CD8-positive, alpha-beta memory T cell (primary cell): ENCODE data around the gene KDM2A. TPM values are rescaled to one million over a fixed set of nuclear protein-coding genes. Genes with fewer than 3 reads are reported as not detected.
A peak's percentile ranks its signal among the peaks of the same experiment; 100 is the strongest.
"Not testable (repeated sequence)": the region's sequence is repeated elsewhere in the genome, so short reads cannot be mapped to it uniquely, and the experiment has no call there.

Experiments used
- CTCF ChIA-PET: fragments of 350-600 bp; sonication (Branson Sonifier 250); formaldehyde crosslinking; loops from one replicate; lab custom pipeline; 2021; ENCODE audit warnings: antibody characterized with exemption; lab: Charles Lee
- POLR2A ChIA-PET: fragments of 350-600 bp; sonication (Branson Sonifier 250); formaldehyde crosslinking; loops from one replicate; lab custom pipeline; 2021; ENCODE audit warnings: antibody characterized with exemption; lab: Charles Lee
- DNase-seq, 5 donors: peaks; one replicate each; pipeline versions ENCODE4 v3.0.0 to v3.0.0-alpha.2; 2020 to 2022; ENCODE audit warnings: mixed read lengths in 1 of 5
- H3K27ac ChIP-seq: one replicate; pipeline ENCODE4 v1.7.0; 2013; ENCODE audit warnings: low read depth, mild to moderate bottlenecking, low read length, moderate library complexity
- H3K27me3 ChIP-seq: 2 replicates; pipeline ENCODE4 v1.7.0; 2013; ENCODE audit warnings: low read length, mild to moderate bottlenecking; ENCODE audit not compliant: insufficient read depth, poor library complexity, severe bottlenecking
- H3K36me3 ChIP-seq: 2 replicates; pipeline ENCODE4 v1.7.0; 2013; ENCODE audit warnings: mild to moderate bottlenecking, low read length, moderate library complexity; ENCODE audit not compliant: insufficient read depth
- H3K4me1 ChIP-seq: 2 replicates; pipeline ENCODE4 v1.7.0; 2013; ENCODE audit warnings: mild to moderate bottlenecking, low read length, moderate library complexity; ENCODE audit not compliant: insufficient read depth
- H3K4me3 ChIP-seq: 2 replicates; pipeline ENCODE4 v1.7.0; 2013; ENCODE audit warnings: mild to moderate bottlenecking, low read length
- H3K9me3 ChIP-seq: 2 replicates; pipeline ENCODE4 v1.7.0; 2013; ENCODE audit warnings: mild to moderate bottlenecking, low read length
- H3K27ac Mint-ChIP-seq, 8 donors: one replicate each; pipeline ENCODE4 v1.8.0; 2020 to 2021; ENCODE audit warnings: mixed read lengths in 8 of 8, mild to moderate bottlenecking in 6 of 8, inconsistent platforms in 3 of 8, moderate library complexity in 3 of 8
- H3K27me3 Mint-ChIP-seq, 2 donors: one replicate each; pipeline ENCODE4 v1.8.0; 2020 to 2021; ENCODE audit warnings: mixed read lengths in 2 of 2, mild to moderate bottlenecking in 1 of 2, moderate library complexity in 1 of 2
- H3K36me3 Mint-ChIP-seq, 3 donors: one replicate each; pipeline ENCODE4 v1.8.0; 2020 to 2021; ENCODE audit warnings: mixed read lengths in 3 of 3, inconsistent platforms in 1 of 3, mild to moderate bottlenecking in 1 of 3
- H3K4me1 Mint-ChIP-seq, 3 donors: one replicate each; pipeline ENCODE4 v1.8.0; 2020 to 2021; ENCODE audit warnings: mixed read lengths in 3 of 3, inconsistent platforms in 1 of 3, mild to moderate bottlenecking in 1 of 3
- H3K4me3 Mint-ChIP-seq, 7 donors: one replicate each; pipeline ENCODE4 v1.8.0; 2020 to 2021; ENCODE audit warnings: mixed read lengths in 7 of 7, mild to moderate bottlenecking in 6 of 7, moderate library complexity in 4 of 7, inconsistent platforms in 2 of 7
- H3K9me3 Mint-ChIP-seq, 5 donors: one replicate each; pipeline ENCODE4 v1.8.0; 2020 to 2022; ENCODE audit warnings: mixed read lengths in 5 of 5, mild to moderate bottlenecking in 3 of 5, moderate library complexity in 2 of 5, inconsistent platforms in 1 of 5
- polyA plus RNA-seq: library from polyadenylated mRNA; unstranded; fragments of 300-500 nt; fragmentation: Illumina TruSeq; gene quantifications from one replicate; pipeline ENCODE4 v1.2.3, GENCODE V29; 2021
- total RNA-seq, 2 experiments: library from RNA; stranded (reverse); gene quantifications; one replicate each; pipeline ENCODE4 v1.2.3, GENCODE V29; 2021

The KDM2A gene
- total and polyA plus RNA-seq, 3 experiments from 2014 or later, result 20.4 to 107 (median 101) TPM

- Mint-ChIP-seq H3K4me1 (peaks cover 18 to 56% (median 32%) of the 10 kb centered on the region in 3 donors), H3K27ac (peak overlapping the region in 3 of 8 donors; percentile 61 to 90 (median 67)), H3K27me3 (peaks cover 0 to 4% of the 10 kb centered on the region in 2 donors), H3K4me3 (peak overlapping the region in 1 of 7 donors; percentile 16), H3K9me3 (no peaks in the 10 kb centered on the region), H3K36me3 (peaks cover 14 to 76% (median 24%) of the 10 kb centered on the region in 3 donors)
- Histone ChIP-seq H3K27me3 (no peaks in the 10 kb centered on the region), H3K36me3 (peaks cover 62% of the 10 kb centered on the region), H3K4me1 (peaks cover 20% of the 10 kb centered on the region), H3K4me3 (no peak overlapping the region), H3K27ac (no peak overlapping the region), H3K9me3 (no peaks in the 10 kb centered on the region)
- ChIA-PET POLR2A (interaction anchor here (3.0 kb wide), 1 partner anchor 14 kb away, joined by 15 read pairs; no protein-coding TSS in a partner anchor), CTCF (interaction anchor here (2.2 to 2.7 kb wide), 2 partner anchors 8 to 63 kb away, joined by 8 to 24 read pairs; no protein-coding TSS in a partner anchor)
- peak in 1 of 5 donors; percentile 19 for DNase-seq
Observed at GRCh38 chr11:67254798-67255197, 135.7 kb downstream of the KDM2A start.

GRCh38 chr11:67255353-67255752 is 136.3 kb downstream of the KDM2A start:
- Histone ChIP-seq H3K36me3 (peaks cover 56% of the 10 kb centered on the region), H3K9me3 (no peaks in the 10 kb centered on the region), H3K27me3 (no peaks in the 10 kb centered on the region), H3K27ac (no peak overlapping the region), H3K4me1 (peaks cover 20% of the 10 kb centered on the region), H3K4me3 (no peak overlapping the region)
- Mint-ChIP-seq H3K4me1 (peaks cover 19 to 56% (median 32%) of the 10 kb centered on the region in 3 donors), H3K4me3 (no peak overlapping the region), H3K36me3 (peaks cover 14 to 70% (median 23%) of the 10 kb centered on the region in 3 donors), H3K27me3 (peaks cover 0 to 4% of the 10 kb centered on the region in 2 donors), H3K27ac (peak overlapping the region in 5 of 8 donors; percentile 51 to 86 (median 67)), H3K9me3 (no peaks in the 10 kb centered on the region)
- ChIA-PET POLR2A (interaction anchor here (1.1 kb wide), 1 partner anchor 16 kb away, joined by 3 read pairs; no protein-coding TSS in a partner anchor), CTCF (interaction anchor here (1.7 kb wide), 1 partner anchor 9 kb away, joined by 4 read pairs; no protein-coding TSS in a partner anchor)
- DNase-seq, result peak in 1 of 5 donors; percentile 42

- H3K27ac Mint-ChIP-seq, result peak overlapping the region in 5 of 8 donors; percentile 51 to 86 (median 67)
- Histone ChIP-seq H3K27me3 (no peaks in the 10 kb centered on the region), H3K9me3 (no peaks in the 10 kb centered on the region), H3K36me3 (peaks cover 51% of the 10 kb centered on the region), H3K27ac (no peak overlapping the region), H3K4me1 (peaks cover 20% of the 10 kb centered on the region), H3K4me3 (no peak overlapping the region)
- H3K4me3 Mint-ChIP-seq, result no peak overlapping the region
- peaks cover 20 to 56% (median 32%) of the 10 kb centered on the region in 3 donors for H3K4me1 Mint-ChIP-seq
- peak in 1 of 5 donors; percentile 32 for DNase-seq
- ChIA-PET POLR2A (interaction anchor here (1.1 kb wide), 1 partner anchor 16 kb away, joined by 3 read pairs; no protein-coding TSS in a partner anchor), CTCF (interaction anchor here (1.7 kb wide), 1 partner anchor 9 kb away, joined by 4 read pairs; no protein-coding TSS in a partner anchor)
- H3K36me3 Mint-ChIP-seq, result peaks cover 14 to 65% (median 19%) of the 10 kb centered on the region in 3 donors
- H3K27me3 Mint-ChIP-seq, result peaks cover 0 to 4% of the 10 kb centered on the region in 2 donors
- H3K9me3 Mint-ChIP-seq, result no peaks in the 10 kb centered on the region
Observed at GRCh38 chr11:67255864-67256263, 136.8 kb downstream of the KDM2A start.

- no peak overlapping the region for H3K4me3 ChIP-seq
- H3K27me3 ChIP-seq, result no peaks in the 10 kb centered on the region
- peaks cover 23 to 54% (median 25%) of the 10 kb centered on the region in 3 donors for H3K4me1 Mint-ChIP-seq
- H3K27ac Mint-ChIP-seq, result peak overlapping the region in 5 of 8 donors; percentile 6 to 60 (median 52)
- H3K9me3 ChIP-seq, result no peaks in the 10 kb centered on the region
- H3K9me3 Mint-ChIP-seq, result no peaks in the 10 kb centered on the region
- H3K36me3 ChIP-seq, result peaks cover 44% of the 10 kb centered on the region
- ChIA-PET CTCF (interaction anchor here (1.7 kb wide), 1 partner anchor 10 kb away, joined by 4 read pairs; no protein-coding TSS in a partner anchor), POLR2A (interaction anchor here (0.6 to 1.1 kb wide), 2 partner anchors 17 to 930 kb away, joined by 3 to 4 read pairs; no protein-coding TSS in a partner anchor)
- no peak overlapping the region for H3K27ac ChIP-seq
- DNase-seq, result peak in 1 of 5 donors; percentile 14
- H3K36me3 Mint-ChIP-seq, result peaks cover 14 to 58% (median 17%) of the 10 kb centered on the region in 3 donors
- H3K4me3 Mint-ChIP-seq, result peak overlapping the region in 1 of 7 donors; percentile 56
- H3K27me3 Mint-ChIP-seq, result peaks cover 0 to 4% of the 10 kb centered on the region in 2 donors
- peaks cover 23% of the 10 kb centered on the region for H3K4me1 ChIP-seq
Observed at GRCh38 chr11:67256477-67257135, 137.5 kb downstream of the KDM2A start.

GRCh38 chr11:67260406-67260805 is 141.3 kb downstream of the KDM2A start:
- no peak for DNase-seq
- Histone ChIP-seq H3K27me3 (no peaks in the 10 kb centered on the region), H3K36me3 (peaks cover 6% of the 10 kb centered on the region), H3K9me3 (no peaks in the 10 kb centered on the region), H3K27ac (no peak overlapping the region), H3K4me1 (peaks cover 22% of the 10 kb centered on the region), H3K4me3 (no peak overlapping the region)
- H3K4me1 Mint-ChIP-seq, result peaks cover 26 to 53% (median 26%) of the 10 kb centered on the region in 3 donors
- peak overlapping the region in 1 of 7 donors; percentile 32 for H3K4me3 Mint-ChIP-seq
- peak overlapping the region in 1 of 8 donors; percentile 27 for H3K27ac Mint-ChIP-seq
- peaks cover 0 to 20% (median 3%) of the 10 kb centered on the region in 3 donors for H3K36me3 Mint-ChIP-seq
- ChIA-PET CTCF (no interaction called here), POLR2A (no interaction called here)
- H3K27me3 Mint-ChIP-seq, result peaks cover 3 to 8% of the 10 kb centered on the region in 2 donors
- H3K9me3 Mint-ChIP-seq, result no peaks in the 10 kb centered on the region

GRCh38 chr11:67260885-67261639 is 142.0 kb downstream of the KDM2A start:
- H3K4me1 ChIP-seq, result peaks cover 29% of the 10 kb centered on the region
- Mint-ChIP-seq H3K36me3 (peaks cover 0 to 15% (median 0%) of the 10 kb centered on the region in 3 donors), H3K27ac (peak overlapping the region in 2 of 8 donors; percentile 26 to 27), H3K4me3 (peak overlapping the region in 3 of 7 donors; percentile 24 to 74 (median 61)), H3K4me1 (peaks cover 31 to 56% (median 32%) of the 10 kb centered on the region in 3 donors)
- POLR2A ChIA-PET, result interaction anchor here (2.5 kb wide), 1 partner anchor 21 kb away, joined by 9 read pairs; no protein-coding TSS in a partner anchor
- not testable (repeated sequence) for H3K27me3 ChIP-seq, H3K36me3 ChIP-seq, H3K27ac ChIP-seq, H3K9me3 Mint-ChIP-seq, H3K4me3 ChIP-seq, H3K9me3 ChIP-seq, H3K27me3 Mint-ChIP-seq
- DNase-seq, result peak in 2 of 5 donors; percentile 28 to 49
- CTCF ChIA-PET, result interaction anchor here (0.9 to 4.9 kb wide), 12 partner anchors 8 to 125 kb away, joined by 3 to 94 read pairs (median 9); partner anchors contain the start of genes POLD4 and SSH3

- Histone ChIP-seq H3K4me3 (no peak overlapping the region), H3K36me3 (no peaks in the 10 kb centered on the region), H3K27me3 (no peaks in the 10 kb centered on the region), H3K9me3 (no peaks in the 10 kb centered on the region), H3K4me1 (peaks cover 29% of the 10 kb centered on the region), H3K27ac (no peak overlapping the region)
- peaks cover 0 to 9% (median 0%) of the 10 kb centered on the region in 3 donors for H3K36me3 Mint-ChIP-seq
- ChIA-PET CTCF (interaction anchor here (0.7 to 4.9 kb wide), 25 partner anchors 8 to 167 kb away, joined by 3 to 94 read pairs (median 5); partner anchors contain the start of genes POLD4 and SSH3), POLR2A (interaction anchor here (1.0 to 2.5 kb wide), 3 partner anchors 16 to 42 kb away, joined by 3 to 9 read pairs (median 6); partner anchors contain the start of gene SSH3)
- no peaks in the 10 kb centered on the region for H3K9me3 Mint-ChIP-seq
- peak in 1 of 5 donors; percentile 46 for DNase-seq
- H3K4me3 Mint-ChIP-seq, result peak overlapping the region in 1 of 7 donors; percentile 59
- H3K4me1 Mint-ChIP-seq, result peaks cover 31 to 57% (median 32%) of the 10 kb centered on the region in 3 donors
- peak overlapping the region in 1 of 8 donors; percentile 19 for H3K27ac Mint-ChIP-seq
- H3K27me3 Mint-ChIP-seq, result peaks cover 3 to 8% of the 10 kb centered on the region in 2 donors
Observed at GRCh38 chr11:67261640-67261945, 142.5 kb downstream of the KDM2A start.
